GM21447 (cell line): ENCODE measurements around the gene GPR179.

Experiments
- ATAC-seq: cut with Tn5 transposase; IDR thresholded peaks from one replicate; pipeline ENCODE4 v1.9.1; 2021; ENCODE audit not compliant: unreplicated experiment

The GPR179 gene

GRCh38 chr17:38343608-38344419 lies at the start of gene GPR179:
Gene GPR179 (minus strand): TSS chr17:38343956. CDS start chr17:38343789, 167 bp downstream.
- ATAC-seq = no peak

GRCh38 chr17:38379448-38379847 lies 35.7 kb upstream of the GPR179 start:
- no peak for ATAC-seq

- ATAC-seq = no peak
Observed at GRCh38 chr17:38369124-38369886, 25.5 kb upstream of the GPR179 start.

- ATAC-seq = no peak
Observed at GRCh38 chr17:38364741-38365140, 21.0 kb upstream of the GPR179 start.

- ATAC-seq = no peak
Observed at GRCh38 chr17:38363016-38363415, 19.3 kb upstream of the GPR179 start.

GRCh38 chr17:38361694-38362465 lies 18.1 kb upstream of the GPR179 start:
- no peak for ATAC-seq

- no peak for ATAC-seq
Observed at GRCh38 chr17:38358586-38359513, 15.1 kb upstream of the GPR179 start.

- no peak for ATAC-seq
Observed at GRCh38 chr17:38357486-38358123, 13.8 kb upstream of the GPR179 start.

GRCh38 chr17:38355251-38355650 lies 11.5 kb upstream of the GPR179 start:
- no peak for ATAC-seq

GRCh38 chr17:38354466-38354865 lies 10.7 kb upstream of the GPR179 start:
- no peak for ATAC-seq

GRCh38 chr17:38353668-38354067 lies 9.9 kb upstream of the GPR179 start:
- no peak for ATAC-seq

GRCh38 chr17:38353086-38353604 lies 9.4 kb upstream of the GPR179 start:
- ATAC-seq = no peak

- peak; percentile 19 for ATAC-seq
Observed at GRCh38 chr17:38352245-38353085, 8.7 kb upstream of the GPR179 start.

- peak; percentile 75 for ATAC-seq
Observed at GRCh38 chr17:38351412-38352222, 7.9 kb upstream of the GPR179 start, which contains the start of gene SOCS7. Gene SOCS7 (plus strand): TSS chr17:38351844. CDS start chr17:38352053, 209 bp downstream.

GRCh38 chr17:38350035-38350434 lies 6.3 kb upstream of the GPR179 start:
- ATAC-seq = no peak

- no peak for ATAC-seq
Observed at GRCh38 chr17:38349097-38349730, 5.5 kb upstream of the GPR179 start.

- no peak for ATAC-seq
Observed at GRCh38 chr17:38345743-38346142, 2.0 kb upstream of the GPR179 start.
